Measurements from ENCODE around the gene GLDC.

DNA sequence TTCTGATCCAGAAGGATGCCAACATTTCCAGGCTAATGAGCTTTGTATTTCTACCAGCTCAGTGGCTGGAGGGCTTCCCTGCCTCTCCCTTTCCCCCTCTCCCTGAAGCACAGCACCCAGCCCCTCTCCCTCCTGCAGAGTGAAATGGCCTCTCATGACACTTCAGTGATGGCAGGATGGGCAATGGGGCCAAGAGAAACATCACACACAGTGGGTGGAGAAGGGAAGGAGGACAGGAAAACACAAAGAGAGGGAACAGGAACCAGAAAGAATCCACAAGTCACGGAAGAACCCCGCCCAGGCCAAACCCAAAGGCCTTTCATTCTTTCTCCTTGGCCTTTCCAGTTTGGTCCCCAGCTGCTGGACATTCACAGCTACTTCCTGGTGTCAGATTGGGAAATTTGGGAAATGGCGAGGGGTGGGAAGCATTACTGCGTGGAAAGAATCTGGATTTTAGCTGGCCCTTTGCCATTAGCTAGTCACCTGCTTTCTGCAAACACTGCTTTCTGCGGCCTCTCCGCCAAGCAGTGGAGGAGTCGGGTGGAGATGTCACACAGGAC, 82.6 kb downstream of the GLDC start:
- TF ChIP-seq, protein P1, sequence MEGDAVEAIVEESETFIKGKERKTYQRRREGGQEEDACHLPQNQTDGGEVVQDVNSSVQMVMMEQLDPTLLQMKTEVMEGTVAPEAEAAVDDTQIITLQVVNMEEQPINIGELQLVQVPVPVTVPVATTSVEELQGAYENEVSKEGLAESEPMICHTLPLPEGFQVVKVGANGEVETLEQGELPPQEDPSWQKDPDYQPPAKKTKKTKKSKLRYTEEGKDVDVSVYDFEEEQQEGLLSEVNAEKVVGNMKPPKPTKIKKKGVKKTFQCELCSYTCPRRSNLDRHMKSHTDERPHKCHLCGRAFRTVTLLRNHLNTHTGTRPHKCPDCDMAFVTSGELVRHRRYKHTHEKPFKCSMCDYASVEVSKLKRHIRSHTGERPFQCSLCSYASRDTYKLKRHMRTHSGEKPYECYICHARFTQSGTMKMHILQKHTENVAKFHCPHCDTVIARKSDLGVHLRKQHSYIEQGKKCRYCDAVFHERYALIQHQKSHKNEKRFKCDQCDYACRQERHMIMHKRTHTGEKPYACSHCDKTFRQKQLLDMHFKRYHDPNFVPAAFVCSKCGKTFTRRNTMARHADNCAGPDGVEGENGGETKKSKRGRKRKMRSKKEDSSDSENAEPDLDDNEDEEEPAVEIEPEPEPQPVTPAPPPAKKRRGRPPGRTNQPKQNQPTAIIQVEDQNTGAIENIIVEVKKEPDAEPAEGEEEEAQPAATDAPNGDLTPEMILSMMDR (conservative IDR thresholded peaks at IDR 0.05), result no peak
- no peak for TF ChIP-seq EZH2 (IDR thresholded peaks at IDR 0.05; ENCODE audit: low read depth)
